C4-2B (cell line): Measurements from ENCODE around the gene C2orf72.
A peak's percentile ranks its signal among the peaks of the same experiment; 100 is the strongest.

Experiments used
- H3K27ac ChIP-seq: fragments of 450-650 bp; 2 replicates; pipeline ENCODE4 v1.5.1; 2017
- CTCF ChIP-seq: fragments of 450-650 bp; conservative IDR thresholded peaks from 2 replicates; pipeline ENCODE4 v1.5.1; 2017; ENCODE audit warnings: mild to moderate bottlenecking
- ZFX ChIP-seq: fragments of 450-650 bp; IDR thresholded peaks from 2 replicates; pipeline ENCODE4 v1.6.1; 2017

C2orf72 gene

GRCh38 chr2:231046916-231047273, 9.6 kb downstream of the C2orf72 start:
- no peak overlapping the region for H3K27ac ChIP-seq
- no peak for TF ChIP-seq CTCF
- no peak for TF ChIP-seq ZFX

GRCh38 chr2:231047274-231047922, 10.1 kb downstream of the C2orf72 start:
- no peak for TF ChIP-seq CTCF
- no peak for TF ChIP-seq ZFX
- H3K27ac ChIP-seq: no peak overlapping the region

GRCh38 chr2:231047923-231048915, 10.9 kb downstream of the C2orf72 start:
- no peak overlapping the region for H3K27ac ChIP-seq
- TF ChIP-seq ZFX (no peak), CTCF (no peak)

- H3K27ac ChIP-seq: peak overlapping the region; percentile 59
- TF ChIP-seq ZFX: no peak
- no peak for TF ChIP-seq CTCF
Observed at GRCh38 chr2:231049286-231050017, 12.1 kb downstream of the C2orf72 start.

- peak overlapping the region; percentile 59 for H3K27ac ChIP-seq
Observed at GRCh38 chr2:231050018-231050901, 12.9 kb downstream of the C2orf72 start.

GRCh38 chr2:231051116-231051515, 13.8 kb downstream of the C2orf72 start:
- peak overlapping the region; percentile 59; the same call in 1 of the 2 replicates for H3K27ac ChIP-seq
- TF ChIP-seq CTCF (no peak), ZFX (no peak)

More at GRCh38 chr2:231050018-231050901, 12.9 kb downstream of the C2orf72 start:
- no peak for TF ChIP-seq CTCF
- TF ChIP-seq ZFX: no peak
